Adipocyte (in vitro differentiated cells): ENCODE results near the gene PRRC1.
"Not testable (repeated sequence)": the region's sequence is repeated elsewhere in the genome, so short reads cannot be mapped to it uniquely, and the experiment has no call there.

Source experiments
- DNase-seq: peaks from one replicate; pipeline ENCODE4 v3.0.0-alpha.2; 2015; ENCODE audit warnings: low read depth
- H3K27me3 ChIP-seq: replicated peaks from 2 replicates; pipeline ENCODE4 v1.7.0; 2013; ENCODE audit warnings: mild to moderate bottlenecking, low read length, moderate library complexity; ENCODE audit not compliant: control insufficient read depth, insufficient read depth
- H3K36me3 ChIP-seq: 2 replicates; pipeline ENCODE4 v1.7.0; 2013; ENCODE audit warnings: low read length, mild to moderate bottlenecking, moderate library complexity; ENCODE audit not compliant: control insufficient read depth, insufficient read depth, severe bottlenecking
- H3K4me1 ChIP-seq: 2 replicates; pipeline ENCODE4 v1.7.0; 2013; ENCODE audit warnings: mild to moderate bottlenecking, low read length, moderate library complexity; ENCODE audit not compliant: control insufficient read depth, insufficient read depth
- H3K4me3 ChIP-seq: 2 replicates; pipeline ENCODE4 v1.7.0; 2013; ENCODE audit warnings: mild to moderate bottlenecking, low read length, moderate library complexity
- H3K9ac ChIP-seq: 2 replicates; pipeline ENCODE4 v1.7.0; 2013; ENCODE audit warnings: mild to moderate bottlenecking, low read length, moderate library complexity
- H3K9me3 ChIP-seq: 2 replicates; pipeline ENCODE4 v1.7.0; 2013; ENCODE audit warnings: mild to moderate bottlenecking, low read length, moderate library complexity; ENCODE audit not compliant: control insufficient read depth

PRRC1 gene

DNA sequence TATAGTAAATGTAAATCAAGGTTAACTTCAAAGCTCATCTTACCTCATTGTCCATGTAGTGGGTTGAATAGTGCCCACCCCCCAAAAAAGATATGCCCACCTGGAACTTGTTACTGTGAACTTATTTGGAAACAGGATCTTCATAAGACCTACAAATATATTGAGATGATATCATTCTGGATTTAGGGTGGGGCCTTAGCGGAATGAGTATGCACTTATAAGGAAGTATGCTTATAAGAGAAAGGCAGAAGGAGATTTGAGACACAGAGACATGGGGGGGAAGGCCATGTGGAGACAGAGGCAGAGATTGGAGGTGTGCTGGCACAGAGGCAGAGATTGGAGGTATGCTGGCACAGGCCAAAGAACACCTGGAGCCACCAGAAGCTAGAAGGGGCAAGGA, 2.6 kb upstream of the PRRC1 start:
- H3K9ac ChIP-seq: no peak overlapping the region
- no peaks in the 10 kb centered on the region for H3K36me3 ChIP-seq
- DNase-seq: no peak
- H3K27me3 ChIP-seq: no peaks in the 10 kb centered on the region
- no peaks in the 10 kb centered on the region for H3K9me3 ChIP-seq
- no peak overlapping the region for H3K4me3 ChIP-seq
- H3K4me1 ChIP-seq: peaks cover 14% of the 10 kb centered on the region

DNA sequence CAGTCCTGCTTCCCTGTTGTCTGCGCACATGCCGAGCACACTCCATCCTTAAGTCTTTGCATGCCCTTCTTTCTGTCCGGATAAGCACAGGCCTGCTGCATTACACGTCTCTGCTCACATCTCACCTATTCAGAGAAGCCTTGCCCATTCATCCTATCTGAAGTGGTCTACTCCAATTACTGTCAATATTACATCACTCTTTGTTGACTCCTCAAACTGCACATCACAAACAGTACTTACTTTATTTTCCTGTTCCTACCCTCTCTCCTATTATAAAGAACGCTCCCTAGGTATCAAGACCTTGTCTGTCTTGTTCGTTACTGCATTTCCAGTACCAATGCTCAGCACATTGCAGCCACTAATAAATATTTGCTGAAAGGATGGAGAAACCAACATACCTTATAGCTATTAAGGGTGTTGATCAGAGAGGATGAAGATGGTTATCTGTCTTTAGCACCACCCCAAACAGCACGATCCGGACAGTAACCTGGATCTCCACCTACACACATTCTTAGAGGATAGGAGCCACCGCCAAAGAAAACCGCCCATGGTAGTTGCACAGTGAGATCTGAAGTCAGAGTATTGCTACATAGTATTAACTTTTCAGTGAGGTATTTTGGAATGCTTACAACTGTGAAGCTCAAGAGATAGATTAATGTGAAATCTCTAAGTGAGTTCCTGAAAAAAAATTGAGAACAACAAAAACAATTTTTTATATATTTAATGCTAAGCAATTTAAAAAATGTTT, 1.6 kb upstream of the PRRC1 start:
- no peaks in the 10 kb centered on the region for H3K36me3 ChIP-seq
- H3K9me3 ChIP-seq: peaks cover 2% of the 10 kb centered on the region
- DNase-seq: no peak
- no peak overlapping the region for H3K4me3 ChIP-seq
- H3K9ac ChIP-seq: no peak overlapping the region
- peaks cover 21% of the 10 kb centered on the region for H3K4me1 ChIP-seq
- no peaks in the 10 kb centered on the region for H3K27me3 ChIP-seq

DNA sequence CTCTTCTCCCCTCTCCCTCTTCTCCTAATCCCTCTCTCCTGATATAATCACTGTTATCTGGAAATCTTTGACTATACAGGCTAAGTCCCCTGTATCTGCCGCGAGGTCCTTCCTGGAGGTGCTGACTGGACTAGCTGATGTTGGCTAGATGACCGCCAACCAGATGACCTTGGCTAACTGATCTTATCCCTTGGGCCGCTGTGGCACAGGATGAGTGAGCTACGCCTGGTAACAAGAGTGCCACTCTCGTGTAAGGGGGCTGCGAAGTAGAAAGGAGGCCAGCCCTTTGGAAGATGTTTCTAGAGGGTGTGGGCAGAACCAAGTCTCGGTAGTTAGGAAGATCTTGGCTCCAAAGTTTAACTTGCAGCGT, 345 bp upstream of the PRRC1 start:
- no peak for DNase-seq
- Histone ChIP-seq H3K9ac (peak overlapping the region; percentile 67), H3K27me3 (no peaks in the 10 kb centered on the region), H3K36me3 (peaks cover 7% of the 10 kb centered on the region), H3K4me3 (peak overlapping the region; percentile 93), H3K4me1 (peaks cover 21% of the 10 kb centered on the region), H3K9me3 (peaks cover 12% of the 10 kb centered on the region)

DNA sequence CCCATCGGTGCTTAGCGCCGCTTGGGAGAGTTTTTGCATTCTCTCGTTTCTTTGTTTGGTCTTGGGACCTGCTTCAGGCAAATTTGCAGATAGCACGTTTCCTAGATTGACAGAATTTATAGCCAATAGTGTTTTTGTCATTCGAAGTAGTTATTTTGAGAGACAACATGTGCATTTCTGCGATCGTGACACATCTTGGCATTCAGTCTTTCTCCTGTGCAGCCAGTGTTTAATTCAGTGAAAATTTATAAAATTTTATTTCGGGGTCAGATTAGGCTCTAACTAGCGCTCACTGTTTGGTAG, 830 bp downstream of the PRRC1 start:
- DNase-seq: no peak
- Histone ChIP-seq H3K9ac (peak overlapping the region; percentile 93), H3K4me3 (peak overlapping the region; percentile 93), H3K27me3 (no peaks in the 10 kb centered on the region), H3K4me1 (peaks cover 21% of the 10 kb centered on the region), H3K36me3 (peaks cover 16% of the 10 kb centered on the region), H3K9me3 (peaks cover 12% of the 10 kb centered on the region)

DNA sequence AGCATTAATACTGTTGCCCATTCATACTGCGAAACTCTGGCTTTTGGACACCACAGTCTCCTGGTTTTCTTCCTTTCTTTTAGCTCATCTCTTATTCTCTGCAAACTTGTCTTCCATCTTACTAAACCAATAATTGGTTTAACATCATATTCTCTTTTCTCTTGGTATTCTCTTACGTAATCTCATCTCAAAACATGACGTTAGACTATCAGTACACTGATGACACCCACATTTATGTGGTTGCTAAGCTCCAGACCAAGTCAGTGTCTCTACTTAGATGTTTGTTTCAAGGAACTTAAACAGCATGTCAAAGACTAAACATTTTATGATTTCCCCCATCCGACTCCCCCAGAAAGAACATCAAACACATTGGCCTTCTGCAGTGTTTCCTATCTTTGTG, 2.1 kb downstream of the PRRC1 start:
- H3K27me3 ChIP-seq: no peaks in the 10 kb centered on the region
- peak overlapping the region; percentile 93 for H3K4me3 ChIP-seq
- no peak overlapping the region for H3K9ac ChIP-seq
- DNase-seq: no peak
- H3K9me3 ChIP-seq: peaks cover 12% of the 10 kb centered on the region
- H3K4me1 ChIP-seq: peaks cover 21% of the 10 kb centered on the region
- H3K36me3 ChIP-seq: peaks cover 29% of the 10 kb centered on the region

DNA sequence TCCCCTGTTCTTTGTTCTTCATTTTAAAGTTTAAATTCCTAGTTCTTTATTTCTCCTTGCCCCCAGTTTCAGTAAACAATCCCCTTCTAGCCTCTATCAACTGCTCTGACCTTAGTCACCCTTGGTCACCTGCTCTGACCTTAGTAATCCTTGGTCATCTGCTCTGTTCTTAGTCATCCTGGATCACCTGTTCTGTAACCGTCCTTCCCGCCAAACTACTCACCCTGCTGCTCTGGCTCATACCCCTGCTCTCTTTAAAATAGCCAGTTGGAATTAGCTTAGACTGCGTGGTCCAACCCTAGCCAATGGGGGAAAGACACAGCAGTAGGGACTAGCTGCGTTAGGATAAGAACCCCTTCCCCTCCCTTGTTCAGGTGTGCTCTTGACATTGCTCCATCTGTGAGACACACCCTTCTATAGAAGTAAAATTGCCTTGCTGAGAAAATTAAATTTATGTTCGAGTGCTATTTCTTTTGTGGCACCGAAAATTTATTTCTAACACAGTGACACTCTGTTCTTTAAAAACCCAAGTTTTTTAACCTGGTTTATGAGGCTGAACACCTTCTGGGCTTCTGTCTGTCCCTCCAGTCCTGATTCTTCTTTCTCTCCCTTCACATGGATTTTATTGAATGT, 3.8 kb downstream of the PRRC1 start:
- Histone ChIP-seq H3K27me3 (no peaks in the 10 kb centered on the region), H3K9ac (no peak overlapping the region), H3K36me3 (peaks cover 46% of the 10 kb centered on the region), H3K4me1 (peaks cover 26% of the 10 kb centered on the region), H3K4me3 (peak overlapping the region; percentile 24), H3K9me3 (peaks cover 12% of the 10 kb centered on the region)
- no peak for DNase-seq

DNA sequence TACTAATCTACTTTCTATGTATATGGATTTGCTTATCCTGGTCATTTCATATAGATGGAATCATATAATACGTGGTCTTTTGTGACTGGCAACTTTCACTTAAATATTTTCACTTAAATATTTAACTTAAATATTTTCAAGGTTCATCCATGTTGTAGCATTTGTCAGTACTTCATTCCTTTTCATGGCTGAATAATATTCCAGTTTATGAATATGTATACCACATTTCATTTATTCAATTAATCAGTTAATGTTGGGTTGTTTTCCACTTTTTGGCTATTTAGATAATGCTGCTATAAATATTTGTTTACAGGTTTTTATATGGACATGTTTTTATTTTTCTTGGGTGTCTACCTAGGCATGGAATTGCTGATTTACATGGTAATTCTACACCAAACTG, 7.7 kb downstream of the PRRC1 start:
- H3K4me3 ChIP-seq: no peak overlapping the region
- DNase-seq: no peak
- peaks cover 12% of the 10 kb centered on the region for H3K4me1 ChIP-seq
- H3K36me3 ChIP-seq: peaks cover 81% of the 10 kb centered on the region
- peaks cover 12% of the 10 kb centered on the region for H3K9me3 ChIP-seq
- H3K27me3 ChIP-seq: no peaks in the 10 kb centered on the region
- H3K9ac ChIP-seq: no peak overlapping the region

DNA sequence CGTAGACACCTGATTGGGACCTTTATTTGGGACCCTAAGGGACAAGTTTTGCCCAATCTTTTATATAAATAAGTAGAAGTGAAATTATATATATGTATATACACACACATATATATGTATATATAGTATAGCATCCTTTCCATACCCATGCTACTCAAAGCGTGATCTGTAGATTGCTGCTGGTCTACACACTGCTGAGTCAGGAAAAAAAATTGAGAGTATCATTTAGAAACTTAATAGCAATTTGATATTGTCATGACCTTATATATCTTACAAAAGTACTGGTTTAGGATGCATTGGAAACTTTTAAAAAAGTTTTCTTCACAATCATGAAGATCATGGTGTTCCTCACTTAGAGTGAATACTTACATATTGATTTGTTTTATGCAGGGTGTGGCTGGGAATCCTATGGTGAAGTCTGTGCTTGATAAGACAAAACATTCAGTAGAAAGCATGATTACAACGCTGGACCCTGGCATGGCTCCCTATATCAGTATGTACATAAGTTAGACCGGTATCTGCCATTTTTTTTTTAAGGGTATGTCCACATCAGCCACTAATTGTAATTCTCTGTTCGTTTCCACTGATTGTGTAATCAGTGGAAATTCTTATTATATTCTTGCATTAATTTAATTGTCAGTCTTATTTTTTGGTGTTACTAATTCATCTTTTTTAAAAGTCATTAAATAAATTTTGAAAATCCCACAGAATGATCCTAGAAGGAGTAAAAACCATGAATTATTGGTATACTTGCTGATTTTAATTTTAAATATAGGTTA, 12.7 kb downstream of the PRRC1 start:
- Histone ChIP-seq H3K4me3 (no peak overlapping the region), H3K9ac (no peak overlapping the region), H3K36me3 (peaks cover 96% of the 10 kb centered on the region), H3K4me1 (peaks cover 9% of the 10 kb centered on the region), H3K27me3 (no peaks in the 10 kb centered on the region), H3K9me3 (no peaks in the 10 kb centered on the region)
- DNase-seq: no peak

DNA sequence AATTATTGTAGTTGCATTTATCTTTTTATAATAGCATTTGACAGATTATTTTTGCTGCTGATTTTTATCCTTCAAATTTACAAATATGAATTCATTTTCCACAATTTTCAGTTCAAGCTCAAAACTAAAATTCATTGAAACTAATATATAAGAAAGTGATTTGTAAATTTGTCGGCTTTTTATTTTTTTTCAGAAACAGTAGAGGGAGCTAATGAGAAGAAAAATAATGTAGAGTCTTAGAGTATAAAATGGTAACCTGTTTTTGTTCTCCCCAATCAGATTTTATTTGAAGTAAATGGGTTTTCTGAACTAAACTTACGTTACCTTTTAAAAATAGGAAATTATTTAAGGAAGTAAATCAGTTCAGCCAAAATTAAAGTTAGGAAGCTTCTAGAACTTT, 19.2 kb downstream of the PRRC1 start:
- Histone ChIP-seq H3K36me3 (peaks cover 84% of the 10 kb centered on the region), H3K4me1 (peaks cover 5% of the 10 kb centered on the region), H3K9me3 (peaks cover 4% of the 10 kb centered on the region), H3K9ac (no peak overlapping the region), H3K27me3 (no peaks in the 10 kb centered on the region), H3K4me3 (no peak overlapping the region)
- DNase-seq: peak; percentile 48

DNA sequence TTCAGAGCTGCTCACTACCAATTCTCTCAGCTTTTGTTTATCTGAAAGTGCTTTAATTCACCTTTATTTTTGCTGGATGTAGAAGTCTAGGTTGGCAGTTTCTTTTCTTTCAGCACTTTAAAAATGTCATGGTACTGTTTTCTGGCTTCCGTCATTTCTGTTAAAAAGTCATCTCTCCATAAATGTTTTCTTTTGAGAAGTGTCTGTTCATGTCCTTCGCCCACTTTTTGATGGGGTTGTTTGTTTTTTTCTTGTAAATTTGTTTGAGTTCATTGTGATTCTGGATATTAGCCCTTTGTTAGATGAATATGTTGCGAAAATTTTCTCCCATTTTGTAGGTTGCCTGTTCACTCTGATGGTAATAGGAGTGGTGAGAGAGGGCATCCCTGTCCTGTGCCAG, 23.1 kb downstream of the PRRC1 start:
- H3K27me3 ChIP-seq, H3K4me3 ChIP-seq, DNase-seq, H3K9ac ChIP-seq, H3K9me3 ChIP-seq, H3K4me1 ChIP-seq: not testable (repeated sequence)
- H3K36me3 ChIP-seq: peaks cover 46% of the 10 kb centered on the region

DNA sequence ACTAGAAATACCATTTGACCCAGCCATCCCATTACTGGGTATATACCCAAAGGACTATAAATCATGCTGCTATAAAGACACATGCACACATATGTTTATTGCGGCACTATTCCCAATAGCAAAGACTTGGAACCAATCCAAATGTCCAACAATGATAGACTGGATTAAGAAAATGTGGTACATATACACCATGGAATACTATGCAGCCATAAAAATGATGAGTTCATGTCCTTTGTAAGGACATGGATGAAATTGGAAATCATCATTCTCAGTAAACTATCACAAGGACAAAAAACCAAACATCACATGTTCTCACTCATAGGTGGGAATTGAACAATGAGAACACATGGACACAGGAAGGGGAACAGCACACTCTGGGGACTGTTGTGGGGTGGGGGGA, 27.8 kb downstream of the PRRC1 start:
- H3K36me3 ChIP-seq: peaks cover 35% of the 10 kb centered on the region
- not testable (repeated sequence) for H3K9me3 ChIP-seq, H3K4me3 ChIP-seq, H3K27me3 ChIP-seq, H3K4me1 ChIP-seq, H3K9ac ChIP-seq, DNase-seq
